HG03159 (cell line): Measurements from ENCODE around the gene SLC9A5.

Source experiments
- ATAC-seq: cut with Tn5 transposase; IDR thresholded peaks from one replicate; pipeline ENCODE4 v1.9.1; 2021; ENCODE audit warnings: mild to moderate bottlenecking, moderate library complexity; ENCODE audit not compliant: unreplicated experiment

SLC9A5 gene

DNA sequence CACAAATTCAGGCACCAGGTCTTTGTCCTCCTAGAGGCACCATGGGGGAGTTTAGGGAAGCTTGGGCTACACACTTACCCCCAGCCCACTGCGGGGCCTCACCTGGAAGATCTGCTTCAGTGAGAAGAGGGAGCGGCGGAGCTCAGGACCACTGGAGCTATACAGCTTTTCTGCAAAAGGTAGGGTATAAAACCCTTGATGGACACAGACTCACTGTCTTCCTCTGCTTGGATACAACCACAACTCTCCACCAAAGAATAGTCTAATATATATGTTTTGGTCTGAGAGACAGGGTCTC lies 10.6 kb upstream of the SLC9A5 start:
- no peak for ATAC-seq

DNA sequence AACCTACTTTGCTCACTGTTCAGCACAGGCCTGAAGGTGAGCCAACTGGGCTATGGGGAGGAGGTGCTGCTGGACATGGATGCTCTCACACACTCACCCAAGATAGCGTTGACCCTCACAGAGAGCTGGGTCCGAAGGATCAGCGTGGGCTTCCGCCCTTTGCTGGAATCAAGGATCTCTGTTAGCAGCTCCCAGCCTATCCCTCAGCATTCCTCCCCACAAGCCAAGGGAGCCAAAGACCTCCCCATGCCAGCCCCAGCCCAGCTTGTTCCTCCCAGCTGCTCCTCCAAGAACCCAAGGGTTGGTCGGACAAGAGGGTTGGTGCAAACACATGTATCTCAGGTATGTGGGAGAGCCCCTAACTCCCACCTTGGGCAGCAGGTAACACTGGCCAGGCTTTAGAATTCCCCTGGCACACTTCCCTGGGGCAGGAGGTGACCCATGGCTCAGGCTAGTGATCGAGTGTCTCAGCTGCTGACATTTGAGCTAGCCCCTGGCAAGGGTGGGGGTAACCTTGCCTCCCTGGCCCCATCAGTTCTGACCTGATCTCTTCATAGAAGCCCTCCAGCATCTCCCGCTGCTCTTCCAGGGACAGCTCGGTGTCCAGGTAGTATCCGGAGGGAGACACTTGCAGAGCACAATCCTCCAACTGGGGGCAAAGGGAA lies 9.8 kb upstream of the SLC9A5 start:
- no peak for ATAC-seq

DNA sequence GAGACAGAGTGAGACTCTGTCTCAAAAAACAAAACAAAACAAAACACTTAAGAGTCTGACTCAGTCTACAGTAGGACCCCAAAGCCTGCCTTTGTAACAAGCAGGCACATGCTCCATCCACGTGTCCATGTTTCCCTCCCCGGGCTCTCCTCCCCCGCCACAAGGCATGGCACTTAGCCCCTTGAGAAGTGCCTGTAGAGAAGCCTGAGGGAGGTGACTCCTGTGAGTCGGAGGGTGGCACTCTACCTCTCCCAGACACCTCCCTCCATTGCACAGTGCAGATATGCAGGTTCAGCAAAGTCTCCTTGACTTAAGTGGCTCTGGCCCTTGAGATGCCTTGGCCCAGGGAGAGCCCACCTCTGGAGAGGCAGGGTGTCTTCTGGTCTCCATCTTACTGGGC lies 8.3 kb upstream of the SLC9A5 start:
- ATAC-seq = no peak

DNA sequence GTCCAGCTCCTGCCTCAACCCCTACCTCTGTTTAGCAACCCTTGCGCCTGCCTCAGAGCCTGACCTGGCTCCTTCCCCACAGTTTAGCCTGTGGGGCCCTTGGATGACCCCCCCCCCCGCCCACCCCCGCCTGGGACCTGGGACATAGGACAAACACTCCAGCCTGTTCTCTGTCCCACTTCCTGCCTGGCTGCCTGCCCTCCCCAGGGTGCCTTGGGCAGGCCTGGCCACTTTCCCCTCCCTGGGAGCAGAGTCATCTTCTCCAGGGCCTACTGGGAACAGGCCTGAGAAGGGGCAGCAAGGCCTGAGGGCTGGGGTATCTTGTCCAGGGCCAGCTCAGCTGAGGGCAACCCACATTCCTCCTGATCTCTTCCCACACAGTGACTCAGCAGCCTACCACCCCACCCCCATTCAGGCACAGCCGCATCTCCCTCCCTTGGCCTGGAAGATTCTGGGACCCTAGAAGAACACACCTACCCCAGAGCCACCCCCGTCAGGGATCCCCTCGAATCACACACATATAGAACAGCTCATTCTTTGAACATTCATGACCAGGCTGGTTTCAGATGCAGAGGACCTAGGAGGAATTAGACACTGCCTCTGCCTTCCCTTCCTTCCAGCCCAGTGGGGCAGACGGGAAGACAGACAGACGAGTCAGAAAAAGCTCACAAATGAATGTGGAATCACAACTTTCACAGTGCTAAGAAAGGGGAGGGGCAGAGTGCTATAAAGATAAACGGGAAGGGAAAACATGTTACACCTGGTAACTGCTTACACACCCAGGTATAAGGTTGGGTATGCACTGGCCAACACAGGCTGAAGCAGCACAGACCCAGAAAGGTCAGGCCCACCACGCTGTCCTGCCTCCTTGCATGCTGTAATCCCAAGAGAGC lies 7.5 kb upstream of the SLC9A5 start:
- no peak for ATAC-seq

DNA sequence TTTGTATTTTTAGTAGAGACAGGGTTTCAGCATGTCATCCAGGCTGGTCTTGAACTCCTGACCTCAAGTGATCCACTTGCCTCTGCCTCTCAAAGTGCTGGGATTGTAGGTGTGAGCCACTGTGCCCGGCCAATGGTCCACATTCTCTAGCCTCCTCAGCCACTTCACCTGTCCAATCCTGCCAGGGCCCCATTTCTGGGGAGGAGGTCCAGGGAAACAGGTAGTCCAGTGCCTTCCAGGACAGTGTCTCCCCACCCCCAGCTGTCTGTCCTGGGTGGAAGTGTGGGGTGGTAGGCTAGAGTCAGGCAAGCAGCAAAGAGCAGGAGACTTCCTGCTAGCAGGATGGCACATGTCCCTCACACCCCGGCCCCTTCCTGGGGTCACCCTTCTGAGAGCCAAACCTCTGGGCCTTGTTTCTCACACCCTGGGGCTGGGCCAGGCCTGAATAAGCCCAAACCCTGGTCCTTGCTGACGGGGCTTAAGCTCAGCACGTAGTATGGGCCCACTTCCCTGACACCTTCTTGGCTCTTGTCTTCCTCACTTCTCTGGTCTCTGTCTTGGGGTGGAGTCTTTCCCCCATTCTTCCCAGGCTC lies 6.5 kb upstream of the SLC9A5 start:
- ATAC-seq = no peak

DNA sequence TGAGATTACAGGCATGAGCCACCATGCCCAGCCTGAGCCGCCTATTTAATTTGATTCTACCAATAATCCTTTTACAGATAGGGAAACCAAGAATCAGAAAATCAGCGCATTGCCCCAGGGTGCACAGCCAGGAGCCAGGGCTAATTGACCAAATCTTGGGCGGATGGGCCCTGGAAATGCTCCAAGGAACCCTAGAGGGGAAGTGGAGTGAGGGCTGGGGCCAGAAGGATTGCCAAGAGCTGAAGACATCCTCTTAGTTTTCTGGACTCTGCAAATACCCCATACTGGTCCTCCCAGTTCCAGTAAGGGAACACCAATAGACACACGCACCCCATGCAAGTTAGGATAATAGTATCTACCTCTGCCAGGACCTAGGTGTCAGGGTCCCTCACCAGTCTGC lies 5.3 kb upstream of the SLC9A5 start:
- no peak for ATAC-seq

DNA sequence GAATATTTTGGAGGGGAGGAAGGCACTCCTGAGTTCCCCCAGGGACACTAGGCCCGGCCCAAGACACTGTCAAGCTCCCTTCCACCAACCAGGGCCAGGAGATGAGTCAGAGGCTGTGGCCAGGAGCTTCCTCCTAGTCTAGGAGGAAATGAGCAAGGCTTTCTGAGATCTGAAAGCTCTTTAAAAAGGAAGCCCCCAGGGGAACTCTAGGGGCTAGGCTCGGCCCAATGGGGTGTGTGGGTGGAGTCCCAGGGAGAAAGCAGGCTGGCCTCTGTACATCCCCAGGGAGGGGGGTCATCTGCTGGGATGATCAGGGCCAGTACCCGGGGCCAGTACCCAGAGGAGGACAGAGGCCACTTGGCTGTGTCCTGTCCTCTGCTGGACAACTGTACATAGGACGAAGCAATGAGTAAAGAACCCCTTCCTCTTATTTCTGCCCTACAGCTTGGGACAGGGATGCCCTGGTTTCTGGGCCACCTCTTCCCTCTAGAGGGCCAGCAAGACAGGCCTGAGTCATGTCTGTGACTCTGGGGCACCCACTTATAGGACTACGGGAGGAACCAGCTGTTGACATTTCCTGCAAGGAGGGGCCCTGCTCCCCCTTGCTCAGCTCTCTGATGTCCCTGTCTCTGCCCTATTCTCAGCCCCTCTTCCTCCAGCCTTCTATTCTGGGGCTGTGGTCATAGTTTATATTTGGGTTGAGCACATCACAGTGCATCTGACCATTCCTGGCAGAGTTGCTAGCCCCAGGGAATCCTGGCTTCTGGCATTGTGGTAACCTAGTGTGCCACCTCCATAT lies 4.2 kb upstream of the SLC9A5 start:
- ATAC-seq = peak; percentile 57

DNA sequence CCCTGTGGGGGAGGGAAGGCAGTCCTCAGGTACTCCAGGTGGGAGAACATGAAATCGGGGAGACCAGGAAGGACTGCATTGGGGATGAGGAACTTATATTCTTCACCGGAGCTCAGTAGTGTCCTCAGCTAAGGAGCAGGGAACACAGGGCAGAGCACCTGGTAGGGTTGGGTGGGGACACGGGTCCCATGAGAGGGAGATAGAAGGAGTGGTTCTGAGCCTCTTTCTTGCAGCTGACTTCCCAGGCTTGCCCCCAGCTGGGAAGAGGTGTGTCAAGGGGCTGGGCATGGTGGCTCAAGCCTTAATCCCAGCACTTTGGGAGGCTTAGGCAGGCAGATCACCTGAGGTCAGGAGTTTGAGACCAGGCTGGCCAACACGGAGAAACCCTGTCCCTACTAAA lies 3.6 kb upstream of the SLC9A5 start:
- no peak for ATAC-seq

DNA sequence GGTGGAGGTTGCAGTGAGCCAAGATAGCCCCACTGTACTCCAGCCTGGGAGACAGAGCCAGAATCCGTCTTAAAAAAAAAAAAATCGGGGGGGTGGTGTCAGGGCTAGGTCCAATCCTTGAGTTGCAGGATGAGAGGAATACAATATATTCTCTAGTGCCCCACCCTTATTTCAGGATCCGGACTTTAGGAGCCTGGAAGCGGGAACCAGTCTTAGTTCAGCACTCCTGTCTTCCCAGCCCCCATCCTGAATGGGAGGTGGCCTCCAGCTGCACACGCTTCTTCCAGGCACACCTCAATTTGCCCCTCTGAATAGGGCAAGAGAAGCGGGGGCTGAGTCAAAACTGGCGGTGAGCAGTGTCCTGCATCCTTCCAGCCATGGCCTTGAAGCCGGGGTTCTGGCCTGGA lies 3.1 kb upstream of the SLC9A5 start:
- ATAC-seq = no peak

DNA sequence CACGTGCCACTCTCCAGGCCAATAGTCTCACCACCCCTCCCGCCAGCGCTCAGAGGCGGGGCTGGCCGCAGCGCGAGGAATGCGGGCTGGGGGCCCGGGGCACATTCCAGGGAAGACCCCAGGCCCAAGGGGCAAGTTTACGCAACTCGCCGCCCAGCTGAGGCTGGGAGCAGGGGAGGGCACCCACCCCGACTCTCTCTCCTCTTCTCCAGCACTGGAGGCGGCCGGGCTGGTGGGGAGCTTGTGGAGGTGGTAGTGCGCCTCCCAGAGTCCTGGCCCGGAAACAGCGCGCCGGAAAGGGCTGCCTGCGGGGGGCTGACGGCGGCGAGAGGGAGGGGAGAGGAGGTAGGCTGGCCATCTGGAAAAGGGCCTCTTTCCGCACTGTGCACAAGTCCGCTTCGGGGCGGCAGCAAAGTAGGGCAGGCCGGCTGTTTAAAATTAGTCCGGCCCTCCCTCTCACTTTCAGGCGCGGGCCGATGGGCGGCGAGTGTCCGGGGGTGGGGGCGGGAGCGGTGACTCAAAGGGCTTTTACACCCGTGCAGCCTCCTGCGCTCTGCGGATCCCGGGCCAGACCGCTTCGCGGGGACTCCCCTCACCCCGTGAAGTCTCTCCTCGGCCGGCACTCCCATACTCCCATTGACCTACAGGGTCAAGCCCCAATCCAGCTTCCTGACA lies 2.6 kb upstream of the SLC9A5 start:
- no peak for ATAC-seq

DNA sequence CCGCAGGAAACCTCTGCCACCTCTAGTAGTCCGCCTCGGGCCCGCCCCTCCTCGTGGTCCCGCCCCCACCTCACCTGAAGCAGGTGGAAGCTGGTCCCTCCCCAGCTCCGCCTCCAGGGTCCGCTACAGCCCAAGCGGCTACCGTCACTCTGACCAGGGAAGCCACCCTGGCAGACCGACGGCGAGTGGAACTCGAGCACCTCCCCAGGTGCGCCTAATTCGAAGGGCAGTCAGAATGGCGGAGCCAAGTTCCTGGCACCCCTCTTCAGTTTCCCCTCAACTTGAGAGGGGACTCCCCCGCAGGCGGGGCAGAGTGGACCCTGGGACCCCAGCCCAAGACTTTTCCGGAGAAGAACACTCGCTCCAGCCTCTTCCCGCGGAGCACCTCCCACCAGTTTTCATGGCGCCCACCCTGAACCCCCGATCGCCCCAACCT lies 2.0 kb upstream of the SLC9A5 start:
- ATAC-seq = no peak

DNA sequence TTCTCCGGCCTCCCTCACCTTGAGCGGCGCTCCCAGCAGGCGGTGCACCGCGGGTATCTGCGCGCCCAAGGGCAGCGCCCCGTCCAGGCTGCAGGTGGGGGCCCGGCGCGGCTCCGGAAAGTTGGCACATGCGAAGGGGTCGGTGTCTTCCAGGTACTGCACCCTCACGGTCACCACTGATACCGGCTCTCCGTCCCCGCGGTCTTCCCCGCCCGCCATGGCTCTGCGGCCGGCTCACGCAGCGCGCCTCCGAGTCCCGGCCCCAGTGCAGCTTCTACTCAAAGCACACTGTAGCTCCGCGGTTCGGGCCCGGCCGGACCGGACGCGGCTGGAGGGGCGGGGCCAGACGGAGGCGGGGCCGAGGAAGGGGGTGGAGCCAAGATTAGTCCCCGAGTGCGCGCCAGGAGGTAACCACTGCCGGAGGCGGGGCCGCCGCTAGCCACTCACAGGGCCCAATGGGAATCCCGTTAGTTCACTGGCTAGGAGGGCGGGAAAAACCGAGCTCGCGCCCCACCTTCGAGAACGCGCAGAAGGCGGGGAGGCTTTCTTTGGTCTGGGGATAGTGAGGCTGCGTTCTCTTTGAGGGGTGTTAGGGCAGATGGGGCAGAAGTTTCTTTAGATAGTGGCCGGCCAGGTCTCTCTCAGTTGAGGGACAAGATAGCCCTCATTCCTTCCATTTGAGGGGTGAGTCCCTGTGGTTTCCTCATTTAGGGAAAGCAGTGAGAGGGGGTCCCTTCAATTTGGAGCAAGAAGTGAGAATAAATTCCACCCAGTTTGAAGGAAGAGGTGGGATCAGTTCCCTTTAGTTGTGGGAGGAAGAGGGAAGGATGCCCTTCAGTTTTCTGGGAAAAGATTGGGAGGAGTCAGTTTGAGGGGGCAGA lies 1.3 kb upstream of the SLC9A5 start, which contains the start of gene FHOD1:
TSS of gene FHOD1 (minus strand) at position 290 of the 881 bp plus-strand sequence. CDS start at position 219, 71 bp downstream.
- ATAC-seq = peak; percentile 55

DNA sequence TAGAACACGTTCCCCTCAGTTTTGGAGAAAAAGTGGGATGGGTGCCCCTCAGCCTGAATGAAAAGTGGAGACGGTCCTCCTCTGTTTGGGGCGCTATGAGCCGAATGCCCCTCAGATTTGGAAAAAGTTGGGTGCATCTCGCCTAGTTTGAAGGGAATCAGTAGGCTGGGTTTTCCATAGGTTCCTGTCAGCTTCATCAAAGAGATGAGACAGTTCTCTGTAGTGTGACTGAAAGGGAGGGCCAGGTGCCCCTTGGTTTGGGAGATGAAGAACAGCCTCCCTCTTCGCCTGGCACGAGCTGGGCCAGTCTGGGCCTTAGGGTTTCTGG lies 742 bp upstream of the SLC9A5 start:
- no peak for ATAC-seq

DNA sequence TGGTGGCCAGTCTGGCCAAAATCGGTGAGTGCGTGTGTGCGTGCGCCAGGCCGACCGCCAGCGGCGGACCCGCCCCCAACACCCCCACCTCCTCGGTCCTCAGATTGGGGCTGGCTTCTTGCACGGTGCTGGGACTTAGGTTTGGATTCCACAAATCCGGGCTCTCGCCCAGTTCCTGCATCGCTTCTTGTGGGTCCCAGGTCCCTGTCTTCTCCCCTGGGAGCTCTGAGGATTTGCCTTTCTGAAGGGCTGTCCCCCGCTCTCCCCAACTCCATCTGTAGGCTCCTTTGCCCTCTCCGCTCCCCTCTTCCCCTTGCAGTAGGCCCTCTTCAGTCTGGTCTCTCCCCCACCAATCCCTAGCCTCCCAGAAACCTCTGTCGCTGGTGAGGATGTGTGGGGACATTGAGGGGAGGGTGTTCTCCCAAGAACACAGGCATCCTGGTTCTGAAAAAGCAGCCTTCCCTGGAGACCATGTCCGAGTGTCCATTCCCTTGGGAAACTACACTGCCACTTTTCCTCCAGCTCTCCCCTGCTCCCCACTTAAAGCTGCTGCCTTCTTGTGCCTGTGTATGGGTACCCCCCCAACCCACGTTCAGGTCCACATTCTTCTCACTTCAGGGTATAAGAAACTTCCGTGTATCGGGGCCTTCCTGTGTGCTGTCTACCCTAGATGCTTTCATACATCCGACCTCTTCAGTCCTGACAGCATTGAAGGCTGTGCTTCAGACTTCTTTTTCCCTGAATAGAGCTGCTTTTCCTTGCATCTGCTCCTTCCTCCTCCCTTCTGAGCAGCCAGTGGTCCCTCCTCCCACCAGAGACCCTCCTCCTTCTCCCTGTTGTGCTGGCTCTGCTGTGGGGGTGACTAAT lies 632 bp downstream of the SLC9A5 start:
- ATAC-seq = no peak

DNA sequence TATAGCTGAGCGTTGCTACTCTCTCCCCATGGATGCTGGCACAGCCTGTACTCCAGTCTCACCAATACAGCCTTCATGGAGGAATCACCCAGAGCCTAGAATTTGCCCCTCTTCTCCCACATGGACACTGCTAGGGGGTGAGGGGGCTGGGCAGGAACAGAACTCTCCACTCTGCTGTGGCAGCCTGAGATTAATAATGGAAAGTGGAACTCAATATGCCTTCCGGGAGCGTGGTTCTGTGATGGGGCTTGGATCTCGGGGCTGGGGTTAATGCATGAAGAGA lies 1.2 kb downstream of the SLC9A5 start:
- ATAC-seq = no peak

DNA sequence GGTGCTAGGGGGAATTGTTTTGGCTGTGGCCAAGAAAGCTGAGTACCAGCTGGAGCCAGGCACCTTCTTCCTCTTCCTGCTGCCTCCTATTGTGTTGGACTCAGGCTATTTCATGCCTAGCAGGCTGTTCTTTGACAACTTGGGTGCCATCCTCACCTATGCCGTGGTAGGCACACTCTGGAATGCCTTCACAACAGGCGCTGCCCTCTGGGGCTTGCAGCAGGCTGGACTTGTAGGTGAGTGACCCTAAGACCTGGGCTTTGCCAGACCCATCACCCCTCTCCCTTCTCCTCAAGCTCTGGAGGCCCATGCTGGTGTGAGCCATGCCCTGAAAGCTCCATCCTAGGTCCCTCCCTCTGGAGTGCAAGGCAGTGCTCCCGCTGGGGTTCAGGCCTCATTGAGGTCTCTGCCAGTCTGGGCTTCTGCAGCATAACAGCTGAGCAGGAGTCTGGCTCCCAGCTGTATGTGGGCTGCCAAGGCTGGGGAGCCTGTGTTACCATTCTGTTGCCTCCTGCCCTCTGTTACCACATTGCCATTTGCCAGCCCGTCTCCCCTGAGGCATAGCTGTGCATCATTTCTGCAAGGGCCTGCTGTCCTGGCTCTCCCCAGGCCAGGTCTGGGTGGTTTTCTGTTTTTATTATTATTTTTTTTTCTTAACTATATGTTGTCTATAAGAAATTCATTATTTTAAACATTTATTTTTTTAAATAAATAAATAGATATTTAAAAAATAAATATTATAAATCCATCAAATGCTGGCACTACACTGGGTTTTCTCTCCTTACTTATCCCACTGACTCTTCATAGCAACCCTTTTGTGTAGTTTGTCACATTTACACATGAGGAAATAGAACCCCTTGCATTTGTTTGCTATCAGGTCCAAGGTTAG lies 4.1 kb downstream of the SLC9A5 start:
- ATAC-seq = no peak

DNA sequence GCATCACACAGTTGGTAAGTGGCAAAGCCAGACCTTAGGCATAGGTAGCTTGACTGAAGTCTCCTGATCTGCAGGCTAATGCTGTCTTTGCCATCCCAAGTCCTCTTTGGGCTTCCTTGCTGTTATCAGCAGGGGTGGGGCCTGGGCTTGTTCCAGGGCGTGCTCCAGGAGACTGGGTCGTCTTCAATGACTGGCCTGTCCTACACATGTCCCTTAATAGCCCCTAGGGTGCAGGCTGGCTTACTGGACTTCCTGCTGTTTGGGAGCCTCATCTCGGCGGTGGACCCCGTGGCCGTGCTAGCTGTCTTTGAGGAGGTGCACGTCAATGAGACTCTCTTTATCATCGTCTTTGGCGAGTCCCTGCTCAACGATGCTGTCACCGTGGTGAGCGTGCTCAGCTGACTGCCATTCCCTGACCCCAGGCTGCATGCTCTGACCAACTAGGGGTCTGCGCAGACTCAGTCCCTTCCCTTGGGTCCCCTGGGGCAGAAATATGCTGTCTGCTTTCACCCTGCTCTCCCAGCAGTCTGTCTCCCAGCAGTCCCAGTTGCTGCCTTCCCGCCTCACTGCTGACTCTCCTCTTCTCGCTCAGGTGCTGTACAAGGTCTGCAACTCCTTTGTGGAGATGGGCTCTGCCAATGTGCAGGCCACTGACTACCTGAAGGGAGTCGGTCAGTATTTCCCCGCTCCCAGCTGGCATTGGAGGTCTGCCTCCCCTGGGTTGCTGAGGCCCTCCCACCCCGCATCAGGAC lies 6.2 kb downstream of the SLC9A5 start:
- ATAC-seq = no peak
